Renal cortex interstitium (tissue), 11 donors: ENCODE measurements around the gene CAST. TPM values are rescaled to one million over a fixed set of nuclear protein-coding genes. Genes with fewer than 3 reads are reported as not detected.

Source experiments
- DNase-seq, 11 donors: peaks; one replicate each; pipeline ENCODE4 v3.0.0-alpha.2; 2013; ENCODE audit warnings: low read depth in 9 of 11, low spot score in 4 of 11; ENCODE audit errors: extremely low read depth in 1 of 11
- polyA plus RNA-seq, 3 donors: library from polyadenylated mRNA; unstranded; fragments of 120-200 nt; gene quantifications; one replicate each; pipeline ENCODE4 v1.2.1, GENCODE V29; 2013; ENCODE audit not compliant: insufficient read length in 3 of 3

CAST gene
- polyA plus RNA-seq, 3 donors: 124 to 156 (median 136) TPM

DNA sequence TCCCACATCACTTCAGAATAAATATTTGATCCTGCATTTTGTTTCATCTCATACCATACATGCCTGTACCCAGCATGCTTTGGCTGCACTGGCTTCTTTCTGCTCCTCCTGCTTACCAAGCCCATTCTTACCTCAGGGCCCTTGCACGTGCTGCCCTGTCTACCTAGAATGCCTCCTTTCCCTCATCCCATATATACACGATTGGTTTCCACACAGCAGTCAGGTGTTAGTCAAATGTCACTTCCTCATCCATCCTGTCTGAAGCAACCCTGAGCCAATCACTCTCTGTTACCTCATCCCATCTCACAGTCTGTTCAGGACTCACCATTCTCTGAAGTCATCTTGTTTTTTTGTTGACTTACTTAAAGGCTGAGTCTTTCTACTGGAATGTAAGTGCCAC, 30.3 kb downstream of the CAST start:
- DNase-seq: no peak

DNA sequence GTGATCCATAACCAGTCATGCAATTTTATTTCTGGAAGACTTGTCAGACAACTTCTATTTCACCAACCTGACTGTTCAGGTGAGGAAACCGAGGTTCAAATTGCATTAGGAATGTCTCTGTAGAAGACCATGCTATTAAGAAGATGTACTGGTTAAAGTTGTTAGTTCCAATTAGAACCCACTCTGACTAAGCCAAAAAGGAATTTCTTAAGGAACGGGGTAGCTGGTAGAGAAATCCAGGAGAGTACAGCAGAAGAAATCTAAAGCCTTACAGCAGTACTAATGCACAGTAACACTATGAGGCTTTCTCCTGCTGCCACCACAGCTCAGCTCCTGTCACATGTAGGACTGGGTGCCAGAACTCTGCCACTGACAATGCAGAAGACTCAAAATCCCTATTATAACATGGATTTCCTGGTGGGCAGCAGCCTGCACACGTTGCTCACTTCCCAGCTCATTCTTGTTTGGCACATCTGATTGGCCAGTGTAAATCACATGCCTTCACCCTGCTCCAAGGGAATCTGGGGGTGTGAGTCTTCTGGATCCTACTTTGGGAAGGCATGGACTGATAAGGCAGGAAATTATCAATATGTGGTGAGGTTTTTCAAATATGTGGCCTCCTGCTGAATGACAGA, 37.1 kb downstream of the CAST start:
- DNase-seq: no peak

DNA sequence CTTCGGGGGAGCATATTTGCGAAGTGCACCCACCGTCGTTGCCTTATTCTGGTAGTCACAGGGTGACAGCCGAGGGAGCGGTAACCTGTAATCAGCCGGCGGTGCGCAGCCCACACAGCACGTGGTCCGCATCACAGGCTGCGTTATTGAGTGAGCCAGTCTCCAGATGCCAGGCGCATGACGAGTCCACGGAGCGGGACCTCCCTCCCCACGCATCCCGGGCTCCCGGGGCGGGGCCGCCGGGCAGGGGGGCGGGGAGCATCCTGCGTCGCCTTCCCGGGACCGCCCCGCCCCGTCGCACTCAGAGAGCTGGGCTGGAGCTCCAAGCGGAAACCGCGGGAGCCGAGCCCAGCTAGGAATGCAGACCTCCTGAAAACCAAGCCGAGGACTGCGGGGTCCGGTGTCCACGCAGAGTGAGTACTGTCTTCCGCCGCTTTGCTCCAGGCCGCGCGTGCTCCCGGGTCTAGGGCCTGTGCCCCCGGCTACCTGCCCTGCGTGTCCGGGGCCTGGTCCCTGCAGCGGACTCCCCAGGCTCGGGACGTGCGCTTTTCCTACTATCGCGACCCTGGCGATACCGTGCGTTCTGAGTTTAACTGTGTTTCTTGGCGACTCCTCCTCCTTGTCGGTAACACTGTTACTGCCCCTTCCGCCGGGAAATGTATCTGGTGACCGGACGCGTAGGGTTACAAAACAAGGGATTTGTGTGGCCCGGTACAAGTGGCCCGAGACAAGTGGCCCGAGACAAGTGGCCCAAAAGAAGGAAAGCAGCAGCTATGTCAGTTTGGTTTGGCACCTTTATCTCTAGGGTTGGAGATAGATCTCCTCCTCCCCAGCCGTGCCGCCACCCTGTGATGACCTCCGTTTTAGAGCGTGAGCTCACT, 40.6 kb downstream of the CAST start:
- DNase-seq: peak; percentile 58 to 90 (median 80)

DNA sequence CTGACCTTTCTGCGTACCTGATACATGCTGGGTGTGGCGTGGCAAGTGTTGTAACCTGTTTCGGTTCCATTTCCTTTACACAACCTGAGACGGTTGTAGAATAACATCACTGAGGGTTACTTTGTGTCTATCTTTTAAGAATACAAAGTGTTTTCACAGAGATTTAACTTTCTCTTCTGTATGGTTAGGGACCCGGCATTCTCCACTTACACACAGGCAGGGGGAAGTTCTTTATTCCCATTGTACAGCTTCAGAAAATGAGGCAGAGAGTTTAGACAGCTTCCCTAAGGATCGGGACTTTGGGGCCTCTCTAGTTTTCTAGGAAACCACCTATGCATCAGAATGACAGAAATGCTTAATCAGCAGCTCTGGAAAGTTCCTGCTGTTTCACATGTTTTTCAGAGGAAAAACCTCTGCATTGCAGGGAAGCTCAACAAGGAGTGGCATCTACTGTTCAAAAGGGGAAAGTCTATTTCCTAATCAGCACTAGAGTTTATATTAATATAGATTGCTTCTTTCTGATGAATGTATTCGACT, 41.3 kb downstream of the CAST start:
- no peak for DNase-seq

DNA sequence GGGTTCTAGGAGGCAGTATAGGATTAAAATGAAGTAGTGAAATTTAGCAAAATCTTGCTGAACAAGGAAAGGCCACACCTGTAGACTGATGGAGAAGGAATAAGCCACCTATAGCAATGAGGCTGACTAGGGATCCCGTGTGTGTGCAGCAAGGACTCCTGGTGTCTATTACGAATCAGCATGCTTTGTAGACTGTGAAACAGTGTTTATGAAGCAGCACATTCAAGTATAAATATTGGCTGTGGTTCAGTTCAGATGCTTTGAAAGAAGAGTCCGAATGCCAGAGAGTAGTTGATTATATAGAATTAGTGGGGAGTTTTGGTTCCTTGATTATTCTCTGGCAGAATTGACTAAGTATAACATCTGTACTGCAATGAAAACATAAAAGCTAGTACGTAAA, 41.8 kb downstream of the CAST start:
- no peak for DNase-seq

DNA sequence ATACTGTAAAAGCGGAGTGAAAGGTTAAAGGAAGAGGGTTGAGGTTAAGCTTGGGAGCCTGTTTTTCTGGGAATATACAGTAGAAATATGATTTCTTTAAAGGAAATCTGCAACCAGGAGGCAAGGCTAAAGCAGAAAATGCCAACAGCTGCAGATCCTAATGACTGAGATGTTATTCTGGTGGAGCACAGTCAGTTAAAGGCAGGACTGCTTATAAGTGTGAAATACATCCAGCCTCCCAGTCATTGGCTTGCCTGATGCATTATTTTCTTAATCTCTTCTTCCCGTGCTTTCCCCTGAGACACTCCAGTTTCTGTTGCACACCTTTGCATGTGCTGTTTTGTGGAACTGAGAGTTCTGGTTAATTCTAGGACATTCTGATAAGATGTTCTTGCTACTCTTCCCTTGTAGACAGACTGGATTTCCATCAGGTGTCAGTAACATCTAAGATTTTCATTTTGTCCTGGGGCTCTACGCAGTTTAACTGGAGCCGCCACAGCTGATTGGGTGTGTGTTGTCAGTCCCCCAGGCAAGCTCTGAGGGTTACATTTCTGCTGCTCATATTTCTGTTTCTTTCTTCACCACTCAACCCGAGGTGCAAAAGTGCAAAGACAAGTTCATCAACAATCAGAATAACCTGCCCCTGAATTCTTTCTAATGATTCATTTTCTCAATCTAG, 44.4 kb downstream of the CAST start:
- DNase-seq: no peak

DNA sequence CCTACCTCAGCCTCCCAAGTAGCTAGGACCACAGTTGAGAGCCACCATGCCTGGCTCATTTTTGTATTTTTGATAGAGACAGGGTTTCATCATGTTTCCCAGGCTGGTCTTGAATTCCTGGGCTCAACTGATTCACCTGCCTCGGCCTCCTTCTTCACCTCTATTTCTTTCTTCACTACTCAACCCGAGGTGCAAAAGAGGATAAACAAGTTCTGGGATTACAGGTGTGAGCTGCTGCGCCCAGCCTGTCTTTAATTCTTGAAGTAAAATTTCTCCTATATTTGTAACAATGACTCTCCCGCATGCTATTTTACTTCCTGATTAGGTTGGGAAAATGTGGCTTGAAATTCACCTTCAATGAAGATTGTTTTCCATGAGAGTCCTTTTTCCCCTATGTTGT, 46.4 kb downstream of the CAST start:
- no peak for DNase-seq

DNA sequence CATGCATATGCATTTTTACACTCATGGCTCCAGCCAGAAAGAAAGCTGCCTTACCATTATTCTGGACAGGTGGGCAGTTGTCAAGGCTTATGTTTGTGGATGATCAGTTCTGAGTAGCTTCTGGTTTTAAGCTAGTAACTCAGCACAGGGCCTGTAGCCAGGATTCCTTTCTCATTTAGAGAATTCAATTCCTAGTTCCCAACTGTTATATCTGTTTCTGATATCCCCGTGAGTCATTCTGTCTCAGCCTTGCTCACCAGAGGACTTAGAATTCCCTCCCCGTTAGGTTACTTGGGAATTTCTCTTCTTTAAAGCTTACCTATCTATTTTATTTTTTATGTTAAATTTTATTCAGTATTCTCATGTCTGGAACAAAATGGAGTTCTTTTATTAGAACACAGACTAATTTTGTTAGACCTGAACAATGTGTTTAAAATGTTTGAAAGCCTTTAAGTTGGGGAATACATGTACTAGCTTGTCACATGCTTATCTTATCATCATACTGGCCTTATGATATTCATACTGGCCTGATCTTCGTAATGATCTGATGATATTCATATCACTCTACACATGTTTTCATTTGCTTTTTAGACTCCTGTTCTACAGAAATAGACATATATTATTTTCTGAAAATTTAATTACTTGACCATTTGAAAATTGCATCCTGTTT, 47.1 kb downstream of the CAST start:
- DNase-seq: no peak

DNA sequence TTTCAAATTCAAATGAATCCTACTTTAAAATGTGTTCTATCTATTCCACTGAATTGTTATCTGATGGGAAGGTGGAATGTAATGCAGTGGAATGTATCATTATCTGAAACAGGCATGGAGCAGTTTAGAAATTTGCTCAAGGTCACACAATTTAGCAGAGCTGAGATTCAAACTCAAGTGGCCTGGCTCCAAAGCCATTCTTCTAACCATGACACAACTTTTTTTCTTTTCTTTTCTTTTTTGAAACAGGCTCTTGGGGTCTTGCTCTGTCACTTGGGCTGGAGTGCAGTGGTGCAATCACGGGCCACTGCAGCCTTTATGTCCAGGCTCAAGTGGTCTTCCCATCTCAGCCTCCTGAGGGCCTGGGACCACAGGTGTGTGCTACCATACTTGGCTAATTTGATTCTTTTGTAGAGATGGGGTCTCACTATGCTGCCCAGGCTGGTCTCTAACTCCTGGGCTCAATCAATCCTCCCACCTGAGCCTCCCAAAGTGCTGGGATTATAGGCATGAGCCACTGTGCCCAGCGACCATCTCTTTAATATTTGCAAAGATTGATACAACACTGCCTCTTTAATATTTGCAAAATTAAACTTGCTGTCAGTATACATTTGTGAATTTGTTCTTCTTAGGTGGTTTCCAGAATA, 50.0 kb downstream of the CAST start:
- no peak for DNase-seq

DNA sequence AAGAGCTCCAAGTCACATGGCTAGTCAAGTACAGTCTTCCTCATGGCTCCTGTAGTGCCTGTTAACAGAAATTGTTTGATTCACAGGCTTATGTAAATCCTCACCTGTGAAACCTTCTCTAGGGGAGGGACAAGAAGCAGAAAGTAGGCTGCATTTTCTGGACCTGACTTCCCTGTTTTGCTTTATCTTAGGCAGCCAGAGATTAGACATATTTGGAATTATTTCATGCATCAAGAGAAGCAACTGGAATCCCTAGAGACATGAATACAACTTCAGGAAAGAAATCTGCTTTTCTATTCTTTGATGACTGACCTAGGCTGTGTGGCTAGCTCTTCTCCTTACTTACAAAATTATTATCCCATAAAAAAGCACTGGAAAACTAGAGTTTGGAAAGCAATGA, 52.3 kb downstream of the CAST start:
- no peak for DNase-seq

DNA sequence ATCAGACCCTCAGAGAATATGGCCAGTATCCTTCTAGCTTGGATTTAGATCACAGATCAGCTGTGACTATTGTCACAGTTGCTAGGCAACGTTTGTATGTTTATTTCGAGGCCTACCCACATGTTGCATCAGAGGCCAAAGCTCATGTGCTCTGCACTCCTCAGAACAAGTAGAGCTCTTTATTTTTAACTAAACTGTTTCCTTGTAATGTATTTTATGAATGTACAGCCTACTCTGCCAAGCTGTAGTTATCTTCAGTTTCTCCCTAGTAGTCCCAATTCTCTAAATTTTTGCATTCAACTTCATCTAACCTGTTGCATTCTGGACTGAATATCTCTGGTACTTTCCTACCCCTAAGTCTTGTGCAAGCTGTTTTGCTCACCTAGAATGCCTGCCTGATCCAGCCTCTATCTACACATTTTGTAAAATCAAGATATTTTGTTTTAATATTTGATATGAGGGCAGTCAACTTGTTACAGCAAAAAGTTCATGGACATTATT, 52.8 kb downstream of the CAST start:
- peak in 9 of 11 donors; percentile 21 to 75 (median 48) for DNase-seq

DNA sequence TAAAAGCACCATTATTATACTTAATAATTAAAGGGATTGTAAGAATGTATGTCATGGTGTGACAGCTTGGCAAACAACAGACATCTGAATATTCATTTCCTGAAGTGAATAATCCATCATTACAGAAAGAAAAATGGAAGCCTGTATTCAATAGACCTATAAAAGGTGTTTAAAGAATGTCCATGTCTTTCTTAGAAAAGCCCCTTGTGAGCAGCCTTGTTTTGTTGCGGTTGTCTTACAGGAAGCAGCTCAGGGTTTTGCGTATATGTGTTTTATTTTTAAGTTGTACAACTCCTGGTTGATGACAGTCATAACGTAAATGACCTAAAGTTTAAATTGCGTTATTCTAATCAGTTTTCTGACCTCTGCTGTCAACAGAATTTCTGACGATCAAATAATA, 53.8 kb downstream of the CAST start:
- no peak for DNase-seq

DNA sequence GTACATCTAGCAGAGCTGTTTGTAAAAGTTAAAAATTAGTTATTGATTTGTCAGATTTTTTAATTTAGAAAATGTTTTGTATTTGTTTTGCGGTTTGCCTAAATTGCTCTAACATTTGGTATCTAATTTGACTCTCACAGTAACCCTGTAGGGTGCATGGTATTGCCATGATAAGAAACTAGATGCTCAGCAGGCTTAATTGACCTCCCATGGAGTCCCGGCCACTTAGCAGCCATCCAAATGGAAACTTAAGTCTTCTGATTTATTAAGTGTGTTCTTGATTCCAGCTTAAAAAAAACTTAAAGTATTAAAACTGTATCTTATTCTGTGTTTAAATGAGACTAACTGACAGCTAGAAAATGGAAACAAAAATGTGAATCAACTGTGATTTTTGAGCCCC, 54.5 kb downstream of the CAST start:
- no peak for DNase-seq

DNA sequence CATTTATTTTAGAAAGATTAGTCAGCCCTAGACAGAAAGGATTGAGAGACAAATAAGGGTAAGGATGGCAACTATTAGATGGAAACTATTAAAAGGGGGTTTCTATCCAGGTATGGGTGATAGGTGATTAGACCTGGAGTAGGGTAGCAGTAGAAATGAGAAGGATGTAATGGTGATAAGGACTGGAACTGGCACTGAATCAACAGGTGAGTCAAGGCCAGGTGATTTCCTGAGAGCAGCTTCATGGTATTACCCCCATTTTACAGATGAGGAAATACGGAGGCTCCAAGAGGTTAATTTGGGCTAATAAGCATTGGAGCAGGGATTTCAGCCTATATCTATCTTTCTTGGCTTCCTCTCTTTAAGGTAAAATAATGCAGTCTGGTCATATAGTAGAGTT, 55.7 kb downstream of the CAST start:
- DNase-seq: no peak

DNA sequence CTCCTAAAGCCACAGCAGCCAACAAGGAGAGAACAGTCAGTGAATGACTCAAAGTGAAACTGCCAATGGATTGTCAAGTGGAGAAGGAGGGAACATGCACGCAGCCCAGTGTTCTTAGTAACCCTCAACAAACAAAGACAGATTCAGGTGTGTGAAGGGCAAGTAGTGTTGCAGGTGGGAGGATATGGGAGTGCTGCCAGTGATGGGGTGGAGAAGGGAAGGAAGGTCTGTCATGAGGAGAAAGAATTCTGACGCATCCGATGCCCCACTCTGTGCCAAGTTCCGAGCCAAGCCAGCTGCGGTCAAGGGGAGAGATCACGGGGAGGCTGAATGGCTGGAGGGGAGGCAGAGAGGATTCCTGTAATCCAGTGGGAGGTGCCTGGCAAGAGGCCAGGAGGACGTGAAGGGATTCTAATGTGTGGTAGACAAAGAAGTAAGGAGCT, 56.5 kb downstream of the CAST start:
- no peak for DNase-seq

DNA sequence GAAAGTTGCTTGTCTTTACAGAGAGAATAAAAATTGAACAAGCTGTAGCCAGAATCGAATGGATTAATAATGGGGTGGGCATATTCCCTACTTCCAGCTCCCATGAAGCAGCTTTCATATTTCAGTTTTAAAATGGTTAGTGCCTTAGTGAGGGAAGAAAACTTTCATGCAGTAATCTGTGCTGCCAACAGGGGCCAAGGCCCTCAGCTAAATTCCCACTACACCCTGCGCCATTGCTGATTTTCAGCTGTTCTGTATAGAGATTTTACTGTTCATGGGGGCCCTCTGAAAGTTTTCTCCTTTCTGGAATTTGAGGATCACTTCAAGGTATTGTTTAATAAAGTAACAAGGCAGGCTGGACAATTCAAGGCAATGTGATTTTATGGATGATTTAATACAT, 58.2 kb downstream of the CAST start:
- no peak for DNase-seq

DNA sequence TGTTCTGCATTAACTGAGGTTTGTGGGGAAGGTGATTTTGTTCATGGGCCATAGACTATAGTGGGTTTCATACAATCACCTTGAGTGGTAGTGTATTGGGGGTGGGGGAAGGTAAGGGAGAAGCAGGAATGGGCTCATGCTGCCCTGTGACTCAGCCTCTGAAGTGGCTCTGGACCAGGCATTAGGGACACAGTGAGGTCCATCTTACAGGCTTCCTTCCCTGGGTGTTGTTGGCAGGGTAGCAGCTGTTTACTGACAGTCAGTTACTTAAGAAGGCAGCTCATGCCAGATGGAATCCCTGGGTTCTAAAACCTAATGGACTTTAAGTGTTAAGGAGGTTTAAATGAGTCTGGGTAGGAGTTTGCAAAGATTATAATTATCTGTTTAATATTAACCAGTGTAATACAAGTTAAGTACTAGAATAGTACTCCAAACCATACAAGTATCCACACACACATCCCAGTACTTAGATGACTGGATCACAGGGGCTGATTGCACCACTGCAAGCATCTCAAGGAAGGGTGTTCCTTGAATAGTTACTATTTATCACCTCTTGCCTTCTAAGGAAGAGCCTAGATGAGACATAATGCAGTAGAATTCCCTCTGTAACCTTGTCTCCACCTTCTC, 59.3 kb downstream of the CAST start:
- DNase-seq: no peak

DNA sequence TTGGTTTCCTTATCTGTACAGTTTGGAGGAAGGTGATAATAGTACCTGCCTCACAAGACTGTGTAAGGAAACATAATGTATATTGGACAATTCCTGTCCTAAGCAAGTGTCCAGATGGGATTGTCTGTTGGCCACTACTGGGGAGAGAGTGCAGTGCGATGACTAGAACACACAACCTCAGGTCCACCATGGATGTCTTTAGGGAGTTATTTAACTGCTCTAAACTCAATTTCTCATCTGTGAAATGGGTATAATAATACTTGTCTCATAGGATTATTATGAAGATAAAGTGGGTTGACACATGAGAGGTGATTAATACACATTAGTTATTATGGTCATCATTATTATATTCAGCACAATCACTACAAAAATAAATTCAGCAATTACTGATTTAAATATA, 63.1 kb downstream of the CAST start:
- no peak for DNase-seq
